ENCODE measurements around the gene MPG.
"Not testable (repeated sequence)": the region's sequence is repeated elsewhere in the genome, so short reads cannot be mapped to it uniquely, and the experiment has no call there.

The MPG gene, protein sequence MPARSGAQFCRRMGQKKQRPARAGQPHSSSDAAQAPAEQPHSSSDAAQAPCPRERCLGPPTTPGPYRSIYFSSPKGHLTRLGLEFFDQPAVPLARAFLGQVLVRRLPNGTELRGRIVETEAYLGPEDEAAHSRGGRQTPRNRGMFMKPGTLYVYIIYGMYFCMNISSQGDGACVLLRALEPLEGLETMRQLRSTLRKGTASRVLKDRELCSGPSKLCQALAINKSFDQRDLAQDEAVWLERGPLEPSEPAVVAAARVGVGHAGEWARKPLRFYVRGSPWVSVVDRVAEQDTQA

DNA sequence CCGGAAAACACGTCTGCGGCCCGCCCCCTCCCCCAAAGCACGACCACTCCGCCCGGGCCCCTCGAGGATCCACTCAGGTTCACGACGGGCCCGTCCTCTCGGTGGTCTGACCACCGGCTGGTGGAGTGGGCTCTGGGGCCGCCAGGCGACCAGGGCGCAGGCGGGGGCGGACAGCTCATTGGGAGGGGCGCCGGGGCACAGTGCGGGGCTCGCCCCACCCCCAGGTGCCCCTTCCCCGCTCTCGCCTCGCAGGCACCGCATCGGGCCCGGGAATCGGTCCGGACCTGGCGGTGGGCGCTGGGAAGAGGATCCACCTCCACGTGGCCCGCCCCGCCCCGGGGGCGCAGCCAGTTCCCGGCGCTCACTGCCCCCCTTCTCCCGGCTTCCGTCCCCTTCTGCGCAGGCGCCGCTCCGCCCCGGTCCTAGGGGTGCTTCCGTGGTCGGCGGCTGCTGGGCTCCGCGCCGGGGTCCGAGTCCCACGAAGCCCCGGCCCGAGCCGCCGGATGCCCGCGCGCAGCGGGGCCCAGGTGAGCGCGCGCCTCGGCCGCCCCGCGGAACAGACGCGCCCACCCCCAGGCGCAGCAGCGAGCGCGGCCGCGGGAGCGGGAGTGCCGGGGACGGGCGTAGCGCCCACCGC, at the start of gene MPG:
TSS of gene MPG (plus strand) at position 419 of the 637 bp plus-strand sequence. CDS start at position 504, 85 bp downstream.
- DNase-seq (ENCODE audit: low read depth), result no peak

GRCh38 chr16:30627-31026, 47.4 kb upstream of the MPG start:
- not testable (repeated sequence) for DNase-seq (ENCODE audit: low read depth)

DNA sequence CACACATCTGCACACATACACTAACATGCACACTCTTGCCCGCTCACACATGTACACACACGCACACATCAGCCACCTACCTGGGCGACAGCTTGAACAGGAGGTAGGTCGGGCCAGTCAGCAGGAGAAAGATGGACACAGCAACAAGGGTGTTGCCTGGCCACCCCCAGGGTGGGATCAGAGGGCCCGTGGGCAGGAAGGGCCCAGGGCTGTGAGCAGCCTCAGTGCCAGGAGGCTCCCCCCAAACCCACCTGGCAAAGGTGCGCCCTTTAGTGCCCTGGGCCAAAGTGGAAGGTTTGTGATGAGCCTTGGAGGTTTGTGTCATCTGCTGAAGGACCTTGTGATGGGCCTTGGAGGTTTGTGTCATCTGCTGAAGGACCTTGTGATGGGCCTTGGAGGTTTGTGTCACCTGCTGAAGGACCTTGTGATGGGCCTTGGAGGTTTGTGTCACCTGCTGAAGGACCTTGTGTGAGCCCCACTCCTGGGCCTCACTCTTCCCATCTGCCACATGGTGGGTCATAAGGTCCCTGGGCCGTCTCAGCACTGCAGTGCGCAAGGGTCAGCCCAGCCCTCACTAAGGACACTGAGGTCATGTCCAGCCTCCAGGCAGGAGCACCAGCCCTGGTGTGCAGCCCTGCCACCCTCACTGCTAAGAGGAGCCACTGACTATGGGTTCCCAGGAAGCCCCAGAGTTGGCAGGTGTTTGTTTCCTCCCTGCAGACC, 44.7 kb upstream of the MPG start:
- not testable (repeated sequence) for DNase-seq (ENCODE audit: low read depth)

DNA sequence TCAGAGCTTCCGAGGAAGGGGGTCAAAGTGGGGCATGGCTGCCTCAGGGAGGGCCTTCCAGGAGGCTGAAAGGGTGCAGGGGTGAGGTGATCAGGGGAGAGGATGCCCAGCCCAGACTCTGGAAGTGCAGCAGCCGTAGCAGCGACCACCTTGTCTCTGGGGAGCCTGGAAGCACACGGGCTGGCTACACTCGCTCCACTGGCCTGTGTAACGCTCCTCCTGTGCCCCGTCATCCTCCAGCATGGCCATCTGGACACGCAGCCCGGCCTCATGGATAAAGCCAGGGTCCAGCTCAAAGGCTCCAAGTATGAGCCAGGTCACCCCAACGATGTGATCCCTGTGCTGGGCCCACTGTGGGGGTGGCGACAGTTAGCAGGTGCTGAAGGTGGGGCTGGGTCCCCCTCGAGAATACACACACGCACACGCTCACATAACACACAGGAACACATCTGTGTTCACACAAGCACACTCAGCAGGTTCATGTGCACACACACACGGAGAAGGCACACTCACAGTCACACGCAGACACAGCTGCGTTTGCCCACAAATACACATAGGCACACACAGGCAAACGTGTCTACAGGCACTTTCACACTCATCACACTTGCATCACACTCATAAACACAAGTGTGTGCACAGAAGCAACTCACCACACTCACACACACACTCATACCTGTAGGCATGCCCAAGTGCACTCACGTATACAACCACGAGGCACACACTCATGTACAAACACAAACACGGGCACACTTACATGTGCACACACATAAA, 44.0 kb upstream of the MPG start:
- DNase-seq (ENCODE audit: low read depth), result no peak

GRCh38 chr16:34648-34987, 43.4 kb upstream of the MPG start:
- no peak for DNase-seq (ENCODE audit: low read depth)

- no peak for DNase-seq (ENCODE audit: low read depth)
These were observed 42.9 kb upstream of the MPG start for GRCh38 chr16:35011-35677.

GRCh38 chr16:35678-36305, 42.2 kb upstream of the MPG start:
- no peak for DNase-seq (ENCODE audit: low read depth)

- DNase-seq (ENCODE audit: low read depth), result no peak
These were observed 41.6 kb upstream of the MPG start for GRCh38 chr16:36336-36984.

GRCh38 chr16:37511-37910, 40.5 kb upstream of the MPG start:
- no peak for DNase-seq (ENCODE audit: low read depth)

DNA sequence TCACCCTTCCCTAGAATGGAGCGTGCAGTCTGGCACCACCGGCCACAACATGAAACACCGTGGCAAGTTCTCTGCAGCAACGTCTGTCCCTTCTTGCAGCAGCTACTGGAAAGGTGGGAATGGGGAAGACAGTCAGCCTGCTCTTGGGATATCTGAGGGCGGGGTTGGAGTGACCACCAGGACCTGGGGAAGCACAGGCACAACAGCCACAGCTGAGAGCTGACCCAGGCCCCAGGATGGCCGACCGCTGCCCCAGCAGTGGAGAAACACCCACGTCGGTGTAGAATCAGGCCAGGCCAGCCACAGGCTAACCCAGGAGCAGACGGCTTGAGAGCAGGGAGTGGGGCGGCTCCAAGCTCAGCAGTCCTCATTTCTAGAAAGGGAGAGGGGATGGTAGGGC, 39.8 kb upstream of the MPG start:
- not testable (repeated sequence) for DNase-seq (ENCODE audit: low read depth)

DNA sequence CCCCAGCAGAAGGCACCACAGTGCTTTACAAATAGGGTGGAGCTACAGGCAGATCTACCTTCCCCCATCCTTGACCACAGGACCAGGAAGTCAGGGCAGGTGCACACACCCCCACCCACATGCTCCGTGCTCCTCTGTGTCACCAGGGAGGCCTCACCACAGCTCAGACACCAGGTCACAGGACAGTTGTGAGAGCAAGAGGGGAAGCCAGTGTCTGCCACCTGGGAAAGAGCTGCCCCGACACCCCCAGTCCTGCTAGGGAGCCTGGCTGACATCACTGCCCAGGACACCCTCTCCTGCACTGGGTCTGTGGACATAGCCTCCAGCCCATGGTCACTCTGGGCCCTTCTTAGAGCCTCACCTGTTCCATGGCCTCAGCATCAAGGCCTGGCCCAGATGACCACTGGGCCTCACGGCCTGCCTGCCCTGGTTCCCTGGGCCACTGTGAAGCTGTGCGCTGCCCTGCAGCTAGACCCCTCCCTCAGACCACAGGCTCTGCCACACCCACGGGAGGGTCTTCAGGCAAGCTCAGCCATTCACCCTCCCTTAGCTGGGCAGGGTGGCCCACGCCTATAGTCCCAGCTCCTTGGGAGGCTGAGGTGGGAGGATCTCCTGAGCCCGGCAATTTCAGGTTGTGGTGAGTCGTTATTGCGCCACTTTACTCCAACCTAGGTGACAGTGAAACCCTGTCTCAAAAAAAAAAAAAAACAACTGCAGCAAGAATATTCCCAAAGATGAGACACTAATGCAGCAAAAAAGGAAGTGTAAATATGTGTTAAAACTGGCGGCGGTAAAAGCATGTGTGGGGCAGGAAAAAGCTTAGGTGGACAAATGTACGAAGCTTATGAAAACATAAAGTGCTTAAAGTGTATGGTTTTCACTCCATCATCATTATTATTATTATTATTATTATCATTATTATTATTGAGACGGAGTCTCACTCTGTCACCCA, 38.8 kb upstream of the MPG start:
- no peak for DNase-seq (ENCODE audit: low read depth)

DNA sequence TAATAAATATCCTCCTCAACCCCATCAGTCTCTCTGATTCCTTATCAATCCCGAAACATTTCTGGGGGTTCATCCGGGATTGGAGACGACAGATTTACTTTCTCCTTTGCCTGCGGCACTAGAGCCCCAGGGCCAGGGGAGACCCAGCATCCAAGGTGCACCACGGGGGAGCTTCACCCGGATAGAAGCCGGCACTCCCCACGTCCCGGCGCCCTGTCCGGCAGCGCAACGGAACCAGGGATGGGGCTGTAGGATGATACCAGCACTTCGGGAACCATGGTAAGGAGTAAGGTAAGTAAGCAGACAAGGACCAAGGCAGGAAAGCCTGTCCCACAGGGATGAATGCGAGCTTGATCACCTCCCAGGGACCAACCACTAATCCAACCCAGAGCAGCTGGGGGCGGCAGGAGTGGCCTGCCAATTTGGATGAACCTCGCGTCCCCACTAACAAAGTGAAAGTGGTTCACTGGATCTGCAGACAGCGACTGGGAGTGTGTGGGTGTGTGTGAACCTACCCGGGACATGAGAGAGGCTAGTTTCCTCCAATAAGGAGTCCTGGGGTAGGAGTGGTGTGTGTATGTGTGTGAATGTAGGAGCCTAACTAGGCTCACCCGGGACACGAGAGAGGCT, 36.5 kb upstream of the MPG start:
- DNase-seq (ENCODE audit: low read depth), result no peak

- no peak for DNase-seq (ENCODE audit: low read depth)
These were observed 36.0 kb upstream of the MPG start for GRCh38 chr16:42069-42457.

DNA sequence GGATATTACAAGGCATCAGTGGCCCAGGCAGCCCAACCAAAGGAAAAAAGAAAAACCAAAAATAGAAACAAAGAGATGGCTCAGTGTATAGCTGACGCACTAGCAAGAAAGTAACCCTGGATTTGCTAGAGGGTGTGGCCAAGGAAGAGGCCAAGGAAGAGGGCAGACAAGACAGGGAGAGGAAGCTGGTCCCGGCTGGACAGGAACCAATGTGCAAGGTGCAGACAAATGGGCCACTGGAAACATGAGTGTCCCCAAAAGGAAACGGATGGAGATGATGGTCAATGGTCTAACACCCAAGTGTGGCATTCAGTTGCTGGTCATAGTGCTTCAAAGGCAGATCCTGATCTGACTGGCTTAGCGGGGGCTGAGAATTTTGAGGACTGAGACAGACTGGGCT, 35.3 kb upstream of the MPG start:
- DNase-seq (ENCODE audit: low read depth), result no peak

DNA sequence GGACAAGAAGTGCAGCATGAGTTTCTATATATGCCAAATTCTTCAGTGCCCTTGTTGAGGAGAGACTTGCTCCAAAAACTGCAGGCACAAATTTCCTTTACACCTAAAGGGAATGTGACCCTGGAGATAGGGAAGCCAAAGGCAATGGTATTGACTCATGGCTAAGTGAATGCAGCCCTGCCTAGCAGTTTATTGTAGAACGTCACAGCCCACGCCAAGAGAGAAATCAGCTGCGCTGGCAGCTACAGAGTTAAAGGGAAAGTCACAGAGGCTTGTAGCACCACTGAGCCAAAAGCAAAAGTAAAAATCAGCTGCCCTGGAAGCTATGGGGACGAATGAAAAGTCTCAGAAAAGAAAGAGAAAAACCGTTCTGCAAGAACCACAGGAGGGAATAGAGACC, 34.7 kb upstream of the MPG start:
- no peak for DNase-seq (ENCODE audit: low read depth)

DNA sequence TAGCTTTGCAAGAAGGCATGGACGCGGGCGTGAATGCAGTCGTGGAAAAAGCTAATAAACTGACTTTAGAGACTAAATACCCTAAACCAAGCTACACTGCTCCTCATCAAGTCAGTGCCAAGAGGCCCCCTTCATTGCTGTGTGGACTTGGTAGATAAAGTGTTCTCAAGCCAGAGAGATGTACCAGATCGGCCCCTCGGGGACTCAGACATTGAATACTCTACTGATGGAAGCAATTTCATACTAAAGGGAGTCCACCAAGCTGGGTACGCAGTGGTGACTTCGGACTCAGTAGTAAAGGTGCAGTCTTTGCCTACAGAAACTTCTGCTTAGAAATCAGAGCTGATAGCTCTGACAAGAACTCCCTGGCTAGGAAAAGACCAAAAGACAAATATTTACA, 33.4 kb upstream of the MPG start:
- DNase-seq (ENCODE audit: low read depth), result no peak

DNA sequence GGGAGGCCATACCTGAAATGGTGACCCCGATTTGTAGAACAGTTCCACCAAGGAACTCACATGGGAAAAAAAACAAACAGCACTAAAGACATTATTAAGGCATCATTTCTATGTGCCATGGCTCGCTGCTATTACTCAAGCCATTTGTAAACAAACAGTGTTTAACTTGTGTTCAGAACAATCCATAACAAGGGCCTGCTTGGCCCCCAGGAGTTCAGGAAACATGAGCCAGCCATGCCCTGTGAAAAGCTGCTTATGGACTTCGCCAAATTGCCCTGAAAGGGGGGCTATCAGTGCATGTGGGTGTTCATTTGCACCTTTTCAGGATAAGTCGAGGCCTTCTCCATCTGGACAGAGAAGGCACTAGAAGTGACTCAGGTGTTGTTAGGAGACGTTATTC, 32.6 kb upstream of the MPG start:
- no peak for DNase-seq (ENCODE audit: low read depth)

DNA sequence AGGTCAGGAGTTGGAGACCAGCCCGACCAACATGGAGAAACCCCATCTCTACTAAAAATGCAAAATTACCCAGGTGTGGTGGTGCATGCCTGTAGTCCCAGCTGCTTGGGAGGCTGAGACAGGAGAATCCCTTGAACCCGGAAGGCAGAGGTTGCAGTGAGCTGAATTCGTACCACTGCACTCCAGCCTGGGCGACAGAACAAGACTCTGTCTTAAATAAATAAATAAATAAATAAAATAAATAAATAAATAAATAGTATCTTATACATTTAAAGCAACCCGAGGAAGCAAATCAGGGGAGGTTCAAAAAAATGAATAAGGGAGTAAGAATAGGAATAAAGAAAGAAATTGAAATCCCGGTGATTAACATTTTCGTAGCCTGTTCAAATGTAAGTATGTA, 31.5 kb upstream of the MPG start:
- not testable (repeated sequence) for DNase-seq (ENCODE audit: low read depth)

GRCh38 chr16:47234-47633, 30.8 kb upstream of the MPG start:
- DNase-seq (ENCODE audit: low read depth), result no peak

Data from HS-27A (cell line).